K562 (cell line): ENCODE data around the gene ADAD1. TPM values are rescaled to one million over a fixed set of nuclear protein-coding genes. Genes with fewer than 3 reads are reported as not detected.

Experiments used
- ATAC-seq: fragments of 200-7000 bp; cut with Tn5 transposase; 3 replicates; pipeline ENCODE4 v1.9.1; 2020; ENCODE audit warnings: moderate library complexity
- BruUV-seq: library from RNA; stranded (reverse); fragments of 400-500 nt; replicated peaks from 2 replicates; lab custom pipeline; 2021; lab: Mats Ljungman, UMichigan
- CTCF ChIA-PET: fragments of 300-600 bp; formaldehyde crosslinking; extraction: SDS; loops from one replicate; lab custom pipeline; 2021; ENCODE audit warnings: low intra/inter-chr PET ratio; lab: Yijun Ruan, JAX
- POLR2A ChIA-PET: fragments of 300-600, 350-650 bp; sonication (Branson Sonifier 250); formaldehyde crosslinking; extraction: SDS; loops from one replicate; lab custom pipeline; 2021; ENCODE audit warnings: antibody characterized with exemption, inconsistent platforms; lab: Yijun Ruan, JAX
- DNase-seq, 4 experiments: peaks; one replicate each; pipeline versions ENCODE4 v3.0.0 to v3.0.0-alpha.2; 2011 to 2018; ENCODE audit warnings: low spot score in 3 of 4, mixed read lengths in 3 of 4; ENCODE audit errors: extremely low read depth in 1 of 4
- FAIRE-seq: peaks from 2 replicates; lab custom pipeline; 2011; peaks lifted over from hg19 to GRCh38; lab: Jason Lieb, UNC
- H2AFZ ChIP-seq: 2 replicates; pipeline ENCODE4 v1.6.0; 2011; ENCODE audit warnings: low read depth, low read length, control low read depth, inconsistent platforms
- H3K27ac ChIP-seq: fragments of 200-600 bp; 3 replicates; pipeline ENCODE4 v1.8.0; 2011; ENCODE audit warnings: low read depth, mild to moderate bottlenecking, control low read depth, inconsistent platforms, low read length, moderate library complexity, mixed read lengths; ENCODE audit errors: extremely low read depth
- H3K27me3 ChIP-seq, 2 experiments: fragments of 300-600 bp in 1 of 2; 2 replicates in 1 of 2; 3 replicates in 1 of 2; pipeline versions ENCODE4 v1.6.0 to v1.8.0; 2011; ENCODE audit warnings: inconsistent platforms in 2 of 2, low read length in 2 of 2, mild to moderate bottlenecking in 1 of 2, mixed read lengths in 1 of 2, moderate library complexity in 1 of 2; ENCODE audit not compliant: control insufficient read depth in 2 of 2, insufficient read depth in 2 of 2
- H3K36me3 ChIP-seq: fragments of 300-600 bp; 3 replicates; pipeline ENCODE4 v1.8.0; 2011; ENCODE audit warnings: mild to moderate bottlenecking, low read length, inconsistent platforms; ENCODE audit not compliant: control insufficient read depth, insufficient read depth
- H3K4me1 ChIP-seq, 2 experiments: fragments of 200-600 bp in 1 of 2; replicated peaks in 1 of 2; 2 replicates in 1 of 2; 3 replicates in 1 of 2; pipeline versions ENCODE4 v1.5.1 to v1.8.0; 2011; ENCODE audit warnings: inconsistent platforms in 2 of 2, low read length in 2 of 2, mild to moderate bottlenecking in 1 of 2, mixed read lengths in 1 of 2, moderate library complexity in 1 of 2; ENCODE audit not compliant: control insufficient read depth in 2 of 2, insufficient read depth in 2 of 2
- H3K4me2 ChIP-seq: 2 replicates; pipeline ENCODE4 v1.6.1; 2011; ENCODE audit warnings: low read length, control low read depth, inconsistent platforms, mixed read lengths; ENCODE audit not compliant: insufficient read depth
- H3K4me3 ChIP-seq: fragments of 200-600 bp; sonication (generic), shearing (Covaris generic); 2 replicates; pipeline ENCODE4 v1.5.1; 2016; ENCODE audit warnings: control low read depth, inconsistent platforms
- H3K79me2 ChIP-seq: fragments of 200-600 bp; 3 replicates; pipeline ENCODE4 v1.8.0; 2011; ENCODE audit warnings: low read length, inconsistent platforms; ENCODE audit not compliant: control insufficient read depth, insufficient read depth
- H3K9ac ChIP-seq, 2 experiments: 2 replicates each; pipeline versions ENCODE4 v1.6.0 to v1.6.1; 2011; ENCODE audit warnings: low read depth in 2 of 2, low read length in 2 of 2, control low read depth in 1 of 2, inconsistent platforms in 1 of 2, mild to moderate bottlenecking in 1 of 2, mixed read lengths in 1 of 2; ENCODE audit not compliant: insufficient read depth in 1 of 2
- H3K9me1 ChIP-seq: one replicate; pipeline ENCODE4 v1.6.0; 2011; ENCODE audit warnings: inconsistent platforms, mild to moderate bottlenecking, low read length, moderate library complexity; ENCODE audit not compliant: control insufficient read depth, insufficient read depth
- H3K9me3 ChIP-seq: replicated peaks from 2 replicates; pipeline ENCODE4 v1.5.1; 2011; ENCODE audit warnings: low read depth, low read length, inconsistent platforms; ENCODE audit not compliant: control insufficient read depth, insufficient read depth
- H4K20me1 ChIP-seq: replicated peaks from 2 replicates; pipeline ENCODE4 v1.6.1; 2011; ENCODE audit warnings: low read length, inconsistent platforms, mixed read lengths; ENCODE audit not compliant: control insufficient read depth, insufficient read depth
- ATF2 ChIP-seq: sonication (generic); formaldehyde crosslinking; IDR thresholded peaks from 2 replicates; pipeline ENCODE4 v1.8.1; 2022; ENCODE audit warnings: missing genetic modification reagents
- GTF2E2 ChIP-seq: fragments of 200-800 bp; sonication (Bioruptor generic); IDR thresholded peaks from 2 replicates; pipeline ENCODE4 v1.6.1; 2016; ENCODE audit warnings: missing genetic modification characterization, missing compliant biosample characterization
- HDAC3 ChIP-seq: fragments of 450-650 bp; IDR thresholded peaks from 2 replicates; pipeline ENCODE4 v1.6.1; 2018; ENCODE audit warnings: borderline replicate concordance, mild to moderate bottlenecking, moderate library complexity; ENCODE audit not compliant: partially characterized antibody
- HMGXB4 ChIP-seq: sonication (generic); formaldehyde crosslinking; IDR thresholded peaks from 2 replicates; pipeline ENCODE4 v1.8.1; 2023; ENCODE audit warnings: mild to moderate bottlenecking, missing genetic modification reagents
- KDM5B ChIP-seq: fragments of 200-600 bp; sonication (generic); IDR thresholded peaks from 2 replicates; pipeline ENCODE4 v1.6.1; 2012; ENCODE audit warnings: low read depth, mild to moderate bottlenecking, moderate library complexity, low read length, control low read depth, inconsistent platforms; ENCODE audit not compliant: insufficient replicate concordance
- RAD21 ChIP-seq, 2 experiments: fragments of 250-450 bp in 1 of 2; fragments of 450-650 bp in 1 of 2; sonication (Bioruptor Pico) in 1 of 2; formaldehyde crosslinking in 1 of 2; IDR thresholded peaks in 1 of 2; conservative IDR thresholded peaks in 1 of 2; 2 replicates each; pipeline versions ENCODE4 v1.4.0 to v1.8.0; 2020 to 2022; ENCODE audit warnings: mild to moderate bottlenecking in 2 of 2, moderate library complexity in 1 of 2
- ZBTB2 ChIP-seq: fragments of 450-650 bp; IDR thresholded peaks from 2 replicates; pipeline ENCODE4 v1.6.1; 2016; ENCODE audit warnings: antibody characterized with exemption
- ZC3H11A ChIP-seq: IDR thresholded peaks from 2 replicates; pipeline ENCODE4 v1.6.1; 2012; ENCODE audit warnings: low read depth, low read length, improper control_type of control experiment
- ZFP36 ChIP-seq: fragments of 150-350 bp; IDR thresholded peaks from 2 replicates; pipeline ENCODE4 v1.6.1; 2018; ENCODE audit warnings: low read length, low read depth; ENCODE audit not compliant: partially characterized antibody
- ZKSCAN3 ChIP-seq: fragments of 250-450 bp; sonication (Bioruptor Pico); IDR thresholded peaks from 2 replicates; pipeline ENCODE4 v1.4.0; 2020
- WGBS: fragments of 100-300 bp; shearing (Covaris generic); methylation state at CpG from one replicate; pipeline ENCODE4 v1.1.6; 2016; ENCODE audit warnings: low coverage, mixed read lengths; ENCODE audit not compliant: insufficient coverage; ENCODE audit errors: missing lambda C conversion rate; 5-methylcytosine and 5-hydroxymethylcytosine counted together
- in situ Hi-C: fragments of 300-500 bp; cut with MboI; formaldehyde crosslinking; loops from 4 replicates; pipeline ENCODE4 v1.15.0; 2018; ENCODE audit warnings: inconsistent platforms, mixed read lengths
- intact Hi-C: fragments of 100-400 bp; cut with micrococcal nuclease; formaldehyde crosslinking; loops from 2 replicates; pipeline ENCODE4 v1.14.2; 2022
- polyA plus RNA-seq, 8 experiments: library from polyadenylated mRNA; depleted of rRNA in 4 of 8; stranded (reverse) in 5 of 8; unstranded in 3 of 8; fragments of >200 nt; fragmentation: Nextera tagmentation in 2 of 8; fragmentation: Illumina TruSeq in 1 of 8; extraction: Ambion mirVana in 2 of 8; extraction: Trizol in 1 of 8; gene quantifications; 2 replicates each; pipeline versions ENCODE4 v1.2.1 to v1.2.3, GENCODE V29; 2011 to 2014; ENCODE audit warnings: inconsistent platforms in 1 of 8, missing spikeins in 1 of 8
- total RNA-seq, 7 experiments: library from RNA; depleted of rRNA in 6 of 7; stranded (reverse); fragments of >200 nt in 6 of 7; fragmentation: Illumina TruSeq in 2 of 7; extraction: Trizol in 2 of 7; gene quantifications; 2 replicates each; pipeline versions ENCODE4 v1.2.1 to v1.2.3, GENCODE V29; 2011 to 2021; ENCODE audit warnings: low replicate concordance in 1 of 7
- TF ChIP-seq, protein P1 (sequence below): fragments of 200-400 bp; formaldehyde crosslinking; IDR thresholded peaks from 2 replicates; pipeline ENCODE4 v1.6.1; 2017; ENCODE audit warnings: mild to moderate bottlenecking, low read depth, low read length, moderate library complexity
- TF ChIP-seq, protein P2 (sequence below): sonication (generic); formaldehyde crosslinking; IDR thresholded peaks from 2 replicates; pipeline ENCODE4 v1.8.0; 2022; ENCODE audit warnings: mild to moderate bottlenecking, missing genetic modification reagents, borderline replicate concordance

Gene ADAD1
- total and polyA plus RNA-seq, 9 of the 15 experiments (the other 6 are each of a cell fraction or from before 2014, with no cell fraction given): not detected

- no peak for FAIRE-seq
- Histone ChIP-seq H4K20me1 (no peaks in the 10 kb centered on the region), H3K4me2 (no peak overlapping the region), H3K9me3 (0 out of 2 replicates have a peak, but pooled peaks cover 2% of the 10 kb centered on the region), H3K9ac (no peak overlapping the region), H3K27ac (no peak overlapping the region), H3K36me3 (no peaks in the 10 kb centered on the region), H3K4me3 (no peak overlapping the region), H3K79me2 (no peaks in the 10 kb centered on the region), H3K9me1 (no peaks in the 10 kb centered on the region), H2AFZ (no peak overlapping the region), H3K4me1 (peaks cover 0 to 21% of the 10 kb centered on the region in 2 experiments; a peak in 3 of 5 replicates), H3K27me3 (no peaks in the 10 kb centered on the region)
- TF ChIP-seq, protein P1, sequence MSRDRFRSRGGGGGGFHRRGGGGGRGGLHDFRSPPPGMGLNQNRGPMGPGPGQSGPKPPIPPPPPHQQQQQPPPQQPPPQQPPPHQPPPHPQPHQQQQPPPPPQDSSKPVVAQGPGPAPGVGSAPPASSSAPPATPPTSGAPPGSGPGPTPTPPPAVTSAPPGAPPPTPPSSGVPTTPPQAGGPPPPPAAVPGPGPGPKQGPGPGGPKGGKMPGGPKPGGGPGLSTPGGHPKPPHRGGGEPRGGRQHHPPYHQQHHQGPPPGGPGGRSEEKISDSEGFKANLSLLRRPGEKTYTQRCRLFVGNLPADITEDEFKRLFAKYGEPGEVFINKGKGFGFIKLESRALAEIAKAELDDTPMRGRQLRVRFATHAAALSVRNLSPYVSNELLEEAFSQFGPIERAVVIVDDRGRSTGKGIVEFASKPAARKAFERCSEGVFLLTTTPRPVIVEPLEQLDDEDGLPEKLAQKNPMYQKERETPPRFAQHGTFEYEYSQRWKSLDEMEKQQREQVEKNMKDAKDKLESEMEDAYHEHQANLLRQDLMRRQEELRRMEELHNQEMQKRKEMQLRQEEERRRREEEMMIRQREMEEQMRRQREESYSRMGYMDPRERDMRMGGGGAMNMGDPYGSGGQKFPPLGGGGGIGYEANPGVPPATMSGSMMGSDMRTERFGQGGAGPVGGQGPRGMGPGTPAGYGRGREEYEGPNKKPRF: no peak
- no peak for TF ChIP-seq ZC3H11A
- TF ChIP-seq ATF2: no peak
- no peak for TF ChIP-seq RAD21 (CRISPR knock-in tag; conservative IDR thresholded peaks at IDR 0.05 in 1 of 2, IDR thresholded peaks at IDR 0.05 in 1 of 2)
- no peak for TF ChIP-seq HMGXB4 (CRISPR knock-in tag)
- no peak for TF ChIP-seq ZKSCAN3
- TF ChIP-seq ZFP36: no peak
- TF ChIP-seq, protein P2, sequence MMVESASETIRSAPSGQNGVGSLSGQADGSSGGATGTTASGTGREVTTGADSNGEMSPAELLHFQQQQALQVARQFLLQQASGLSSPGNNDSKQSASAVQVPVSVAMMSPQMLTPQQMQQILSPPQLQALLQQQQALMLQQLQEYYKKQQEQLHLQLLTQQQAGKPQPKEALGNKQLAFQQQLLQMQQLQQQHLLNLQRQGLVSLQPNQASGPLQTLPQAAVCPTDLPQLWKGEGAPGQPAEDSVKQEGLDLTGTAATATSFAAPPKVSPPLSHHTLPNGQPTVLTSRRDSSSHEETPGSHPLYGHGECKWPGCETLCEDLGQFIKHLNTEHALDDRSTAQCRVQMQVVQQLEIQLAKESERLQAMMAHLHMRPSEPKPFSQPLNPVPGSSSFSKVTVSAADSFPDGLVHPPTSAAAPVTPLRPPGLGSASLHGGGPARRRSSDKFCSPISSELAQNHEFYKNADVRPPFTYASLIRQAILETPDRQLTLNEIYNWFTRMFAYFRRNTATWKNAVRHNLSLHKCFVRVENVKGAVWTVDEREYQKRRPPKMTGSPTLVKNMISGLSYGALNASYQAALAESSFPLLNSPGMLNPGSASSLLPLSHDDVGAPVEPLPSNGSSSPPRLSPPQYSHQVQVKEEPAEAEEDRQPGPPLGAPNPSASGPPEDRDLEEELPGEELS (CRISPR knock-in tag): no peak
- no peak for TF ChIP-seq KDM5B
- TF ChIP-seq HDAC3: no peak
- TF ChIP-seq ZBTB2: no peak
- no peak for TF ChIP-seq GTF2E2 (tag)
- 73% methylated on average over 1 of the region's 1 CpG for WGBS
- in situ Hi-C loops: no loop called here
- no peak for ATAC-seq
- DNase-seq: no peak
- CTCF ChIA-PET: no interaction called here
- intact Hi-C loops: no loop called here
- POLR2A ChIA-PET: interaction anchor here (0.6 kb wide), 1 partner anchor 77 kb away, joined by 5 read pairs; no protein-coding TSS in a partner anchor
- no TSS peak for BruUV-seq
Observed at GRCh38 chr4:122476745-122477144, 97.9 kb downstream of the ADAD1 start.
